OCI-LY3 (cell line): ENCODE results near the gene MOSPD3.

Source experiments
- CTCF ChIP-seq: fragments of 200-600, 300-600 bp; sonication (generic); IDR thresholded peaks from 2 replicates; pipeline ENCODE4 v1.5.1; 2014; ENCODE audit warnings: antibody characterized with exemption, low read length, low read depth
- EZH2phosphoT487 ChIP-seq: fragments of 200-600 bp; shearing (Covaris generic); IDR thresholded peaks from 2 replicates; pipeline ENCODE4 v1.6.1; 2018; ENCODE audit warnings: antibody characterized with exemption, mixed run types, low read depth

- TF ChIP-seq CTCF (peak; percentile 54), EZH2phosphoT487 (no peak)
Observed at GRCh38 chr7:100604028-100604975, 8.0 kb upstream of the MOSPD3 start.
